GM19239 (cell line): ENCODE data around the gene HIBADH.
"Not testable (repeated sequence)": the region's sequence is repeated elsewhere in the genome, so short reads cannot be mapped to it uniquely, and the experiment has no call there.

Experiments used
- DNase-seq: peaks from one replicate; pipeline ENCODE4 v3.0.0; 2011; ENCODE audit warnings: low spot score; ENCODE audit not compliant: insufficient read length
- FAIRE-seq: peaks from 2 replicates; lab custom pipeline; 2011; peaks lifted over from hg19 to GRCh38; lab: Jason Lieb, UNC

HIBADH gene

GRCh38 chr7:27684491-27684890 is 21.8 kb upstream of the HIBADH start:
- no peak for DNase-seq

GRCh38 chr7:27680610-27681009 is 17.9 kb upstream of the HIBADH start:
- no peak for FAIRE-seq

More at GRCh38 chr7:27684491-27684890, 21.8 kb upstream of the HIBADH start:
- no peak for FAIRE-seq

GRCh38 chr7:27678617-27679260 is 16.1 kb upstream of the HIBADH start:
- no peak for FAIRE-seq
- DNase-seq = no peak

More at GRCh38 chr7:27680610-27681009, 17.9 kb upstream of the HIBADH start:
- DNase-seq = no peak

GRCh38 chr7:27677912-27678612 is 15.4 kb upstream of the HIBADH start:
- no peak for DNase-seq
- no peak for FAIRE-seq

GRCh38 chr7:27674126-27674525 is 11.4 kb upstream of the HIBADH start:
- not testable (repeated sequence) for FAIRE-seq, DNase-seq

- DNase-seq = no peak
These were observed 9.0 kb upstream of the HIBADH start for GRCh38 chr7:27671675-27672074.

GRCh38 chr7:27670676-27671075 is 8.0 kb upstream of the HIBADH start:
- no peak for DNase-seq

More at GRCh38 chr7:27671675-27672074, 9.0 kb upstream of the HIBADH start:
- no peak for FAIRE-seq

GRCh38 chr7:27670177-27670576 is 7.5 kb upstream of the HIBADH start:
- DNase-seq (no peak), FAIRE-seq (no peak)

More at GRCh38 chr7:27670676-27671075, 8.0 kb upstream of the HIBADH start:
- no peak for FAIRE-seq

GRCh38 chr7:27665531-27665930 is 2.8 kb upstream of the HIBADH start:
- DNase-seq = no peak
- no peak for FAIRE-seq

- no peak for DNase-seq
- FAIRE-seq = no peak
These were observed 1.3 kb upstream of the HIBADH start for GRCh38 chr7:27663989-27664331.

- FAIRE-seq = no peak
These were observed 733 bp downstream of the HIBADH start for GRCh38 chr7:27661811-27662489.

GRCh38 chr7:27656724-27657123 is 6.0 kb downstream of the HIBADH start:
- no peak for FAIRE-seq
- DNase-seq = no peak

More at GRCh38 chr7:27661811-27662489, 733 bp downstream of the HIBADH start:
- peak; percentile 4 for DNase-seq

- no peak for DNase-seq
- no peak for FAIRE-seq
These were observed 7.5 kb downstream of the HIBADH start for GRCh38 chr7:27655184-27655583.

GRCh38 chr7:27652518-27652917 is 10.2 kb downstream of the HIBADH start:
- no peak for FAIRE-seq
- no peak for DNase-seq

GRCh38 chr7:27651702-27652101 is 11.0 kb downstream of the HIBADH start:
- FAIRE-seq (no peak), DNase-seq (no peak)

- DNase-seq (no peak), FAIRE-seq (no peak)
These were observed 12.4 kb downstream of the HIBADH start for GRCh38 chr7:27650283-27650682.

GRCh38 chr7:27647489-27647888 is 15.2 kb downstream of the HIBADH start:
- FAIRE-seq (no peak), DNase-seq (no peak)

- DNase-seq = no peak
- no peak for FAIRE-seq
These were observed 15.6 kb downstream of the HIBADH start for GRCh38 chr7:27647046-27647445.

- no peak for FAIRE-seq
- DNase-seq = no peak
These were observed 20.4 kb downstream of the HIBADH start for GRCh38 chr7:27642271-27642670.

GRCh38 chr7:27641581-27642230 is 21.0 kb downstream of the HIBADH start:
- peak; percentile 89 for FAIRE-seq
- DNase-seq = peak; percentile 46
